Testis (tissue), 2 donors: ENCODE data around the gene GABBR2.

ENCODE experiments used
- CTCF ChIP-seq, 3 experiments: fragments of 450-650 bp in 2 of 3; fragments of 200-600 bp in 1 of 3; sonication (generic) in 1 of 3; IDR thresholded peaks; one replicate each; pipeline ENCODE4 v1.5.1; 2016 to 2019; ENCODE audit warnings: antibody characterized with exemption in 3 of 3, mild to moderate bottlenecking in 2 of 3, moderate library complexity in 1 of 3
- POLR2A ChIP-seq: fragments of 450-650 bp; IDR thresholded peaks from one replicate; pipeline ENCODE4 v1.6.1; 2017; ENCODE audit warnings: antibody characterized with exemption, mild to moderate bottlenecking, moderate library complexity

- no peak for TF ChIP-seq POLR2A
- TF ChIP-seq CTCF (IDR thresholded peaks at IDR 0.05), result no peak
Measured at GRCh38 chr9:98312365-98312764, 396.4 kb downstream of the GABBR2 start.
